ENCODE results near the gene PRPSAP1. TPM values are rescaled to one million over a fixed set of nuclear protein-coding genes. Genes with fewer than 3 reads are reported as not detected.
"Not testable (repeated sequence)": the region's sequence is repeated elsewhere in the genome, so short reads cannot be mapped to it uniquely, and the experiment has no call there.

PRPSAP1 gene
- total RNA-seq, 2 experiments from 2014 or later = 30.9 to 31.3 TPM

DNA sequence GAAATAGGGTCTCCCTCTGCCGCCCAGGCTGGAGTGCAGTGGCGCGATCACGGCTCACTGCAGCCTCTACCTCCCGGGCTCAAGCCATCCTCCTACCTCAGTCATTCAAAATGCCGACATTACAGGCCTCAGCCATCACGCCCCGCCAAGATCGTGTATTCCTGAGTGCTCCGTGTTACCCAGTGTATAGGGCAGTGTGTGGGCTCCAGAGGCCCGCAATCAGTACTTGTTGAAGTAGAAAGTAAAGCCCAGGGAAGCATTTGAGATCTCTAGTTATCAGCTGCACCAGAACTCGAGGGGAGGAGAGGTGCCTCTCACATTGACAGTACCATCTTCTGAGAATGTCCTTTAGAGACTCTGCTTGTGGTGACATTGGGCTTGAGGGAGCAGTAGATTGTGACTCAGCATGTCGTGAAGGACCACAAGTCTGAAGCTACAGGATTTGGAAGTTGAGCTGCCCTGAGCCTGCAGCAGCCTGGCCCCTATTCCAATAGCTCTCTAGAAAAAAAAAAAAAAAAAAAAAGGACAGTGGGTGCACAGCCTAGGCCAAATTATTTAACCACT, 1.1 kb upstream of the PRPSAP1 start:
- H3K27ac Mint-ChIP-seq = no peak overlapping the region
- peak overlapping the region; percentile 52 for H3K4me3 Mint-ChIP-seq
- DNase-seq = no peak
- peaks cover 2% of the 10 kb centered on the region for H3K36me3 Mint-ChIP-seq
- H3K27me3 Mint-ChIP-seq = no peaks in the 10 kb centered on the region
- H3K4me1 Mint-ChIP-seq = peaks cover 21% of the 10 kb centered on the region
- H3K9me3 Mint-ChIP-seq = no peaks in the 10 kb centered on the region

- no peaks in the 10 kb centered on the region for H3K9me3 Mint-ChIP-seq
- peaks cover 21% of the 10 kb centered on the region for H3K4me1 Mint-ChIP-seq
- H3K4me3 Mint-ChIP-seq = peak overlapping the region; percentile 87
- no peaks in the 10 kb centered on the region for H3K27me3 Mint-ChIP-seq
- H3K27ac Mint-ChIP-seq = peak overlapping the region; percentile 98
- no peak for DNase-seq
- peaks cover 2% of the 10 kb centered on the region for H3K36me3 Mint-ChIP-seq
These were observed 607 bp upstream of the PRPSAP1 start for GRCh38 chr17:76354317-76354729.

DNA sequence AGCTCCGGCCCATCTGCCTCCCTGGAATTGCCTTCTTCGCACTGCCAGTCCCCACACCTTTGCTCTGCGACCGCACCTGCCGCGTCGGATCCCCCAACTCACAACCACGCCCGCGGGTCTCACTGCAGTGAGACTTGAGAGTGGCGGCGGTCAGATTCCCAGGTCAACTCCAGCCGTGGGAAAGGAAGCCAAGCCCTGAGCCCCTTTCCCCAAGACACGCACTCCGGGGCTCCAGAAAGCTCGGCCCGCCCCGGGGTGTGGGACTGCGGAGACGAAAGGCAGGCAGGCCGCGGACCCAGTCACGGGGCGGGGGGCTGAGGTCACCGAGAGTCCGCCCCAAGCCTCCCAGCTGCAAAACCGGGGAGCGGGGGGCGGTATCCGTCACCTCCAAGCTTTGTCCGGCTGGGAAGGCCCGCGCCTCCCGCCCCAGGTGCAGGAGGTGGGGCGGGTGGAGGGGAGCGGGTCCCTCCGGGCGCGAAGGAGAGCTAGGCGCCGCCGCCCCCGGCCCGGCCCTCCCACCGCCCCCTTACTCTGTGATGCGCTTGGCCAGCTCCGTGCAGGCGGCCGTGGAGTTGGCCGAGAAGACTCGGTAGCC, 615 bp downstream of the PRPSAP1 start:
- DNase-seq = peak; percentile 41

GRCh38 chr17:76351526-76352071, 2.1 kb downstream of the PRPSAP1 start:
- peaks cover 20% of the 10 kb centered on the region for H3K4me1 Mint-ChIP-seq
- no peaks in the 10 kb centered on the region for H3K9me3 Mint-ChIP-seq
- H3K27ac Mint-ChIP-seq = no peak overlapping the region
- no peaks in the 10 kb centered on the region for H3K27me3 Mint-ChIP-seq
- peak overlapping the region; percentile 14 for H3K4me3 Mint-ChIP-seq
- DNase-seq = no peak
- peaks cover 10% of the 10 kb centered on the region for H3K36me3 Mint-ChIP-seq

More for the DNA sequence above, 615 bp downstream of the PRPSAP1 start:
- Mint-ChIP-seq H3K36me3 (peaks cover 2% of the 10 kb centered on the region), H3K9me3 (no peaks in the 10 kb centered on the region), H3K27me3 (no peaks in the 10 kb centered on the region), H3K27ac (peak overlapping the region; percentile 98), H3K4me3 (peak overlapping the region; percentile 87), H3K4me1 (peaks cover 21% of the 10 kb centered on the region)

DNA sequence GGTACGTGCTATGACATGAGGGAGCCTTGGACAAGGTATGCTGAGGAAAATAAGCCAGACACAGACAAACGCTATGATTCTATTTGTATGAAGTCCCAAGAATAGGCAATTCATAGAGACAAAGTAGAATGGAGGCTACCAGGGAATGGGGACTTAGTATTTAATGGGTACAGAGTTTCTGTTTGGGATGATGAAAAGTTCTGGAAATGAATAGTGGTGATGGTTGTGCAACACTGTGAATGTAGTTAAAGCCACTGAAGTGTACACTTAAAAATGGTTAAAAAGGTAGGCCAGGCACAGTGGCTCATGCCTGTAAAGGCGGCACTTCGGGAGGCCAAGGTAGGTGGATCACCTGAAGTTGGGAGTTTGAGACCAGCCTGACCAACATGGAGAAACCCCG, 3.3 kb downstream of the PRPSAP1 start:
- Mint-ChIP-seq H3K36me3 (peaks cover 10% of the 10 kb centered on the region), H3K27me3 (no peaks in the 10 kb centered on the region), H3K9me3 (no peaks in the 10 kb centered on the region), H3K4me1 (peaks cover 20% of the 10 kb centered on the region), H3K4me3 (no peak overlapping the region), H3K27ac (no peak overlapping the region)
- DNase-seq = no peak

GRCh38 chr17:76346936-76347335, 6.8 kb downstream of the PRPSAP1 start:
- H3K9me3 Mint-ChIP-seq, H3K27ac Mint-ChIP-seq, DNase-seq, H3K4me3 Mint-ChIP-seq, H3K27me3 Mint-ChIP-seq, H3K4me1 Mint-ChIP-seq, H3K36me3 Mint-ChIP-seq: not testable (repeated sequence)

- Mint-ChIP-seq H3K27ac (no peak overlapping the region), H3K4me3 (no peak overlapping the region), H3K9me3 (no peaks in the 10 kb centered on the region), H3K36me3 (peaks cover 9% of the 10 kb centered on the region), H3K27me3 (no peaks in the 10 kb centered on the region), H3K4me1 (no peaks in the 10 kb centered on the region)
- no peak for DNase-seq
These were observed 8.2 kb downstream of the PRPSAP1 start for GRCh38 chr17:76345377-76345974.

DNA sequence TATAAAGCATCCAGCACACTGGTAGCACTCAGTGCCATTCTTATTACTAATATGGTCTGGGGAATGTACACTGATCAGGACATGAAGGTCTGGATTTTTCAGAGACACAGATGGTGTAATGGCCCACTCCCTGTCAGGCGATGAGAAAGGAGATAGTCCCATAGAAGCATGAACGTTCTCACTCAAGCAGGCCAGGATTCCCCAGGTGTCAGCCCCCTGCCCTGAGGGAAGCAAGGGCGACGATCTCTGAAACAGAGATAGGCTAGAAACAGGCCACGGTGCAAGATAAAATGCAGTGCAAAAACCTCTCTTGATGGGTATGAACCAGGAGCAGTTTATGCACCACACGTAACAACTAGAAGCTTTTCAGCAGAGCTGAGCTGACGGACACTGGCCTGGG, 10.6 kb downstream of the PRPSAP1 start:
- H3K27me3 Mint-ChIP-seq = no peaks in the 10 kb centered on the region
- peaks cover 7% of the 10 kb centered on the region for H3K36me3 Mint-ChIP-seq
- H3K4me3 Mint-ChIP-seq = no peak overlapping the region
- H3K27ac Mint-ChIP-seq = no peak overlapping the region
- H3K4me1 Mint-ChIP-seq = peaks cover 2% of the 10 kb centered on the region
- no peak for DNase-seq
- H3K9me3 Mint-ChIP-seq = no peaks in the 10 kb centered on the region

DNA sequence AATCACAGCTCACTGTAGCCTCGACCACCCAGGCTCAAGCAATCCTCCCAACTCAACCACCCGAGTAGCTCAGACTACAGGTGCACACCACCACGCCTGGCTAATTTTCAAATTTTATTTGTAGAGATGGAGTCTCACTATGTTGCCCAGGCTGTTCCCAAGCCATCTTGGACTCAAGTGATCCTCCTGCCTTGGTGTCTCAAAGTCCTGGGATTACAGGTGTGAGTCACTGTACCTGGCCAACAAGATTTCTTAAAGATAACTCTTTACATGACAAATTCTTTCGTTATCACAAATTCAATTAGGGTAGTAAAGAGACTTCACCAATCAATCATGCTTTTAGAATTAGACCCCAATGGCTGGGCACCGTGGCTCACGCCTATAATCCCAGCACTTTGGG, 12.4 kb downstream of the PRPSAP1 start:
- Mint-ChIP-seq H3K9me3 (no peaks in the 10 kb centered on the region), H3K36me3 (no peaks in the 10 kb centered on the region), H3K27ac (no peak overlapping the region), H3K4me3 (no peak overlapping the region), H3K4me1 (peaks cover 2% of the 10 kb centered on the region), H3K27me3 (no peaks in the 10 kb centered on the region)
- no peak for DNase-seq

DNA sequence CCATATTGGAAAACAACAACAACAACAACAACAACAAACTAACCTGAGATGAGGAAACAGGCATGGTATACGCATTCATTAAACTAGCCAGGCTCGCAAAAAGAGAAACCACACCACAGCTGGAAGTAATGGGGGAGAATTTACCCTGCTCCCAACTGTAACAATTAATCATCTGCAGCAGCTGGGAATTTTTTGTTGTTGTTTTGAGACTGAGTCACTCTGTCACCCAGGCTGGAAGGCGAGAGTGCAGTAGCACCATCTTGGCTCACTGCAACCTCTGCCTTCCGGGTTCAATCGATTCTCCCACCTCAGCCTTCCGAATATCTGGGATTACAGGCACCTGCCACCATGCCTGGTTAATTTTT, 16.3 kb downstream of the PRPSAP1 start:
- Mint-ChIP-seq H3K27ac (no peak overlapping the region), H3K4me3 (no peak overlapping the region), H3K36me3 (no peaks in the 10 kb centered on the region), H3K27me3 (no peaks in the 10 kb centered on the region), H3K4me1 (peaks cover 2% of the 10 kb centered on the region), H3K9me3 (no peaks in the 10 kb centered on the region)
- DNase-seq = no peak

GRCh38 chr17:76336756-76337412, 16.8 kb downstream of the PRPSAP1 start:
- no peak for DNase-seq
- H3K4me1 Mint-ChIP-seq = peaks cover 2% of the 10 kb centered on the region
- H3K27ac Mint-ChIP-seq = no peak overlapping the region
- H3K9me3 Mint-ChIP-seq = no peaks in the 10 kb centered on the region
- H3K4me3 Mint-ChIP-seq = no peak overlapping the region
- H3K27me3 Mint-ChIP-seq = no peaks in the 10 kb centered on the region
- H3K36me3 Mint-ChIP-seq = no peaks in the 10 kb centered on the region

DNA sequence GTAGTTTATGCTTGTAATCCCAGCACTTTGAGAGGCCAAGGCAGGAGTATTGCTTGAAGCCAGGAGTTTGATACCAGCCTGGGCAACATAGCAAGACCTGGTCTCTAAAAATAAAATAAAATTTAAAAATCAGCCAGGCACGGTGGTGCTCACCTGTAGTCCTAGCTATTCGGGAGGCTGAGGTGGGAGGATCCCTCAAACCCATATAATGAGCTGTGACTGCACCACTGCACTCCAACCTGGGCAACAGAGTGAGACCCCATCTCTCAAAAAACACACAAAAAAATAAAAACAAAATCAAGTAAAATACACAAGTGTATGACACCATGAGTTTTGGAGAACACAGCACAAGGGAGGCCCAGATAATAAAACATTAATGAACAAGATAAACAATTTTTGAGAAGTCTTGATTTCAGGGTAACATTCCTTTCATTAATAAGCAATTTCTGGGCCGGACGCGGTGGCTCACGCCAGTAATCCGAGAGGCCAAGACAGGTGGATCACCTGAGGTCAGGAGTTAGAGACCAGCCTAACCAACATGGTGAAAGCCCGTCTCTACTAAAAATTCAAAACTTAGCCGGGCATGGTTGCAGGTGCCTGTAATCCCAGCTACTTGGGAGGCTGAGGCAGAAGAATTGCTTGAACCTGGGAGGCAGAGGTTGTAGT, 17.9 kb downstream of the PRPSAP1 start:
- Mint-ChIP-seq H3K9me3 (no peaks in the 10 kb centered on the region), H3K4me3 (no peak overlapping the region), H3K36me3 (no peaks in the 10 kb centered on the region), H3K27ac (no peak overlapping the region), H3K4me1 (peaks cover 2% of the 10 kb centered on the region), H3K27me3 (no peaks in the 10 kb centered on the region)
- DNase-seq = no peak

GRCh38 chr17:76333673-76334505, 19.8 kb downstream of the PRPSAP1 start:
- no peaks in the 10 kb centered on the region for H3K4me1 Mint-ChIP-seq
- H3K27me3 Mint-ChIP-seq = no peaks in the 10 kb centered on the region
- no peaks in the 10 kb centered on the region for H3K9me3 Mint-ChIP-seq
- DNase-seq = no peak
- no peak overlapping the region for H3K27ac Mint-ChIP-seq
- H3K4me3 Mint-ChIP-seq = no peak overlapping the region
- H3K36me3 Mint-ChIP-seq = no peaks in the 10 kb centered on the region

GRCh38 chr17:76331083-76331482, 22.6 kb downstream of the PRPSAP1 start:
- H3K27me3 Mint-ChIP-seq = no peaks in the 10 kb centered on the region
- no peaks in the 10 kb centered on the region for H3K4me1 Mint-ChIP-seq
- no peak overlapping the region for H3K4me3 Mint-ChIP-seq
- peaks cover 4% of the 10 kb centered on the region for H3K36me3 Mint-ChIP-seq
- no peaks in the 10 kb centered on the region for H3K9me3 Mint-ChIP-seq
- H3K27ac Mint-ChIP-seq = no peak overlapping the region
- DNase-seq = no peak
